ENCODE measurements around the gene CNOT9.
A peak's percentile ranks its signal among the peaks of the same experiment; 100 is the strongest.

Gene CNOT9

DNA sequence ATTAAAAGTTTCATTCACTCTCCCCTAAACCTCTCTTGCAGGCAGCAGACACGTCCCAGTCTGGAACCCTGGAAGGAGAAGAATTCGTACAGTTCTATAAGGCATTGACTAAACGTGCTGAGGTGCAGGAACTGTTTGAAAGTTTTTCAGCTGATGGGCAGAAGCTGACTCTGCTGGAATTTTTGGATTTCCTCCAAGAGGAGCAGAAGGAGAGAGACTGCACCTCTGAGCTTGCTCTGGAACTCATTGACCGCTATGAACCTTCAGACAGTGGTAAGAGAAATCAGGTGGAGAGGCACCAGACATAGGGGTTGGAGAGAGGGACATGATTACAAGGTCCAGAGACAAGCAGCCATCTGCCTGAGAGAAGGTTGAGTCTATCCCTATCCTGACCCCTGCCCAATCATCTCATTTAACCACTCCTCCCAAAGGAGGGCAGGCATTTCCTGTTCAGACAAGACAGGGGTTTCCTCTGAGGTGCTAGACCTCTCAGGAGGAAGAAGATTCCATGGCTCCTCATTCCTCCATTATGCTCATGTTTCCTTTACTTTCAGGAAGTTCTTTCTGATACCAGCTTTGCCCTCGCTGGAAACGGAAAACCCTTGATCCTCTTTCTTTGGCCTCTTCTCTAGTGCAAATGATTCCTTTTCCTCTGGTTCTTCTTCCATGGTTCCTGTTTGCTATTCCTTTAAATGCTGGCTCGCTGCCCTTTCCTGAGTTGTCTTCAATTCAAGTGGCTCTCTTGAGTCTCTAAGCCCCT is 54.1 kb downstream of the CNOT9 start:
- Histone ChIP-seq H3K36me3 (ENCODE audit: insufficient read depth, low read length) (no peaks in the 10 kb centered on the region), H3K9ac (ENCODE audit: insufficient read length) (peak overlapping the region; percentile 29), H3K27ac (peak overlapping the region; percentile 91), H3K4me3 (peak overlapping the region; percentile 35), H3K9me3 (ENCODE audit: low read depth, low read length) (no peaks in the 10 kb centered on the region)
- no peak for TF ChIP-seq FOXP2 (optimal IDR thresholded peaks at IDR 0.05; ENCODE audit: control extremely low read depth, extremely low read length, insufficient read depth)
- no peak for TF ChIP-seq EZH2 (IDR thresholded peaks at IDR 0.05)
- TF ChIP-seq POLR2AphosphoS5 (IDR thresholded peaks at IDR 0.05; ENCODE audit: borderline replicate concordance, low read depth, low read length): 0 out of 2 replicates have a peak, but pooled peaks have one; percentile 45
- peak; percentile 14 for DNase-seq (ENCODE audit: low read depth, low spot score)

GRCh38 chr2:218623366-218623705 is 54.7 kb downstream of the CNOT9 start:
- no peaks in the 10 kb centered on the region for H3K9me3 ChIP-seq (ENCODE audit: low read depth, low read length)
- no peaks in the 10 kb centered on the region for H3K36me3 ChIP-seq (ENCODE audit: insufficient read depth, low read length)
- H3K27ac ChIP-seq: peak overlapping the region; percentile 91

GRCh38 chr2:218626369-218626768 is 57.7 kb downstream of the CNOT9 start:
- no peaks in the 10 kb centered on the region for H3K9me3 ChIP-seq (ENCODE audit: low read depth, low read length)
- TF ChIP-seq EZH2 (IDR thresholded peaks at IDR 0.05) (no peak), FOXP2 (optimal IDR thresholded peaks at IDR 0.05; ENCODE audit: control extremely low read depth, extremely low read length, insufficient read depth) (no peak), POLR2AphosphoS5 (IDR thresholded peaks at IDR 0.05; ENCODE audit: borderline replicate concordance, low read depth, low read length) (no peak)
- H3K27ac ChIP-seq: no peak overlapping the region
- H3K36me3 ChIP-seq (ENCODE audit: insufficient read depth, low read length): no peaks in the 10 kb centered on the region
- H3K9ac ChIP-seq (ENCODE audit: insufficient read length): no peak overlapping the region
- DNase-seq (ENCODE audit: low read depth, low spot score): no peak
- no peak overlapping the region for H3K4me3 ChIP-seq

More at GRCh38 chr2:218623366-218623705, 54.7 kb downstream of the CNOT9 start:
- peak overlapping the region; percentile 29 for H3K9ac ChIP-seq (ENCODE audit: insufficient read length)
- TF ChIP-seq FOXP2 (optimal IDR thresholded peaks at IDR 0.05; ENCODE audit: control extremely low read depth, extremely low read length, insufficient read depth) (no peak), EZH2 (IDR thresholded peaks at IDR 0.05) (no peak), POLR2AphosphoS5 (IDR thresholded peaks at IDR 0.05; ENCODE audit: borderline replicate concordance, low read depth, low read length) (no peak)
- no peak for DNase-seq (ENCODE audit: low read depth, low spot score)
- peak overlapping the region; percentile 35 for H3K4me3 ChIP-seq

GRCh38 chr2:218627939-218628338 is 59.3 kb downstream of the CNOT9 start:
- Histone ChIP-seq H3K9me3 (ENCODE audit: low read depth, low read length) (no peaks in the 10 kb centered on the region), H3K4me3 (no peak overlapping the region), H3K36me3 (ENCODE audit: insufficient read depth, low read length) (no peaks in the 10 kb centered on the region), H3K9ac (ENCODE audit: insufficient read length) (no peak overlapping the region), H3K27ac (no peak overlapping the region)
- TF ChIP-seq EZH2 (IDR thresholded peaks at IDR 0.05) (no peak), POLR2AphosphoS5 (IDR thresholded peaks at IDR 0.05; ENCODE audit: borderline replicate concordance, low read depth, low read length) (no peak), FOXP2 (optimal IDR thresholded peaks at IDR 0.05; ENCODE audit: control extremely low read depth, extremely low read length, insufficient read depth) (no peak)
- no peak for DNase-seq (ENCODE audit: low read depth, low spot score)

GRCh38 chr2:218631837-218632236 is 63.2 kb downstream of the CNOT9 start:
- Histone ChIP-seq H3K9me3 (ENCODE audit: low read depth, low read length) (no peaks in the 10 kb centered on the region), H3K9ac (ENCODE audit: insufficient read length) (no peak overlapping the region), H3K27ac (0 out of 2 replicates have a peak overlapping the region, but pooled peaks have one; percentile 31), H3K4me3 (no peak overlapping the region), H3K36me3 (ENCODE audit: insufficient read depth, low read length) (peaks cover 18% of the 10 kb centered on the region; the same call in 1 of the 2 replicates)
- TF ChIP-seq FOXP2 (optimal IDR thresholded peaks at IDR 0.05; ENCODE audit: control extremely low read depth, extremely low read length, insufficient read depth) (no peak), POLR2AphosphoS5 (IDR thresholded peaks at IDR 0.05; ENCODE audit: borderline replicate concordance, low read depth, low read length) (no peak), EZH2 (IDR thresholded peaks at IDR 0.05) (no peak)
- DNase-seq (ENCODE audit: low read depth, low spot score): no peak

DNA sequence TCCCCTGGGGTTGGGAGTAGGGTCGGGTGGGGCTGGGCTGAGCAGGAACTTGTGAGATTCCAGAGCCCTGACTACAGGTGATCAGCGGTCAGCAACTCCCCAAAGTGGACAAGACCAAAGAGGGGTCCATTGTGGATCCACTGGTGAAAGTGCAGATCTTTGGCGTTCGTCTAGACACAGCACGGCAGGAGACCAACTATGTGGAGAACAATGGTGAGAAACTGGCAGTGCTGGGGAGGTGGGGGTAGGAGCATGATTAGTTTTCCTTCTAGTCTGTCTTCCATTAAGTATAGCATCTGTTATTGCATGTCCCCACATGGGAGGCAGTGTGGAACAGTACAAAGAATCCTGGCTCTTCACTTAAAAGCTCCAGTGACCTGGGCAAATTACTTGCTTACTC is 67.1 kb downstream of the CNOT9 start:
- no peak for TF ChIP-seq EZH2 (IDR thresholded peaks at IDR 0.05)
- TF ChIP-seq POLR2AphosphoS5 (IDR thresholded peaks at IDR 0.05; ENCODE audit: borderline replicate concordance, low read depth, low read length): no peak
- no peak for TF ChIP-seq FOXP2 (optimal IDR thresholded peaks at IDR 0.05; ENCODE audit: control extremely low read depth, extremely low read length, insufficient read depth)
- no peaks in the 10 kb centered on the region for H3K9me3 ChIP-seq (ENCODE audit: low read depth, low read length)
- no peak overlapping the region for H3K4me3 ChIP-seq
- peaks cover 50% of the 10 kb centered on the region; the same call in 1 of the 2 replicates for H3K36me3 ChIP-seq (ENCODE audit: insufficient read depth, low read length)
- H3K27ac ChIP-seq: no peak overlapping the region
- no peak for DNase-seq (ENCODE audit: low read depth, low spot score)
- H3K9ac ChIP-seq (ENCODE audit: insufficient read length): no peak overlapping the region

GRCh38 chr2:218638372-218638771 is 69.7 kb downstream of the CNOT9 start:
- H3K9me3 ChIP-seq (ENCODE audit: low read depth, low read length): no peaks in the 10 kb centered on the region
- no peak overlapping the region for H3K27ac ChIP-seq
- H3K36me3 ChIP-seq (ENCODE audit: insufficient read depth, low read length): peaks cover 64% of the 10 kb centered on the region; the same call in 1 of the 2 replicates
- TF ChIP-seq POLR2AphosphoS5 (IDR thresholded peaks at IDR 0.05; ENCODE audit: borderline replicate concordance, low read depth, low read length) (no peak), FOXP2 (optimal IDR thresholded peaks at IDR 0.05; ENCODE audit: control extremely low read depth, extremely low read length, insufficient read depth) (no peak), EZH2 (IDR thresholded peaks at IDR 0.05) (no peak)
- H3K4me3 ChIP-seq: no peak overlapping the region
- no peak for DNase-seq (ENCODE audit: low read depth, low spot score)
- no peak overlapping the region for H3K9ac ChIP-seq (ENCODE audit: insufficient read length)

GRCh38 chr2:218642121-218642656 is 73.5 kb downstream of the CNOT9 start:
- H3K9ac ChIP-seq (ENCODE audit: insufficient read length): no peak overlapping the region
- H3K4me3 ChIP-seq: no peak overlapping the region
- TF ChIP-seq EZH2 (IDR thresholded peaks at IDR 0.05) (no peak), FOXP2 (optimal IDR thresholded peaks at IDR 0.05; ENCODE audit: control extremely low read depth, extremely low read length, insufficient read depth) (no peak), POLR2AphosphoS5 (IDR thresholded peaks at IDR 0.05; ENCODE audit: borderline replicate concordance, low read depth, low read length) (no peak)
- H3K27ac ChIP-seq: no peak overlapping the region
- peaks cover 78% of the 10 kb centered on the region for H3K36me3 ChIP-seq (ENCODE audit: insufficient read depth, low read length)
- no peak for DNase-seq (ENCODE audit: low read depth, low spot score)
- H3K9me3 ChIP-seq (ENCODE audit: low read depth, low read length): no peaks in the 10 kb centered on the region
